GM19372 (cell line): Measurements from ENCODE around the gene POTEM.
"Not testable (repeated sequence)": the region's sequence is repeated elsewhere in the genome, so short reads cannot be mapped to it uniquely, and the experiment has no call there.

ENCODE experiments used
- ATAC-seq: cut with Tn5 transposase; IDR thresholded peaks from one replicate; pipeline ENCODE4 v1.9.1; 2021; ENCODE audit warnings: mild to moderate bottlenecking, low read depth, moderate library complexity; ENCODE audit not compliant: unreplicated experiment

The POTEM gene

DNA sequence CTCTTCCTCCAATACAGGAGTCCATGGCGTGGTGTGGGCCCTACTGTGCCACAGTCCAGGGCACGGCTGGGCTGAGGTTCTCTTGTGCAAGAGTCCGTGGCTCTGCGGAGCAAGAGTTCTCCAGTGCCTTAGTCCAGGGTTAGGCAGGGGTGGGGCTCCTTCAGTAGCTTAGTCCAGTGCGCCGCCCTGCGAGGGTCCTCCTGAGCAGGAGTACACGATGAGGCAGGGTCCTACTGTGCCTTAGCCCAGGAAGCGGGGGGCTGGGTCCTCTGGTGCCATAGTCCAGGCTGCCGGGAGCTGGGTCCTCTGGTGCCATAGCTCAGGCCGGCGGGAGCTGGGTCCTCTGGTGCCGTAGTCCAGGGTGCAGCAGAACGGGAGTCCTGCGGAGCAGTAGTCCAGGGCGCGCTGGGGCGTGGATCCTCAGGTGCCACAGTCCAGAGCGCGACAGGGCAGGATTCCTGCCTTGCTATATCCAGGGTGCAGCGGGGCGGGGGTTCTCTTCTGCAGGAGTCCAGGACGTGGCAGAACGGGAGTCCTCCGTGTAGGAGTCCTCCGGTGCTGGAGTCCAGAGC is 69.7 kb downstream of the POTEM start:
- not testable (repeated sequence) for ATAC-seq

DNA sequence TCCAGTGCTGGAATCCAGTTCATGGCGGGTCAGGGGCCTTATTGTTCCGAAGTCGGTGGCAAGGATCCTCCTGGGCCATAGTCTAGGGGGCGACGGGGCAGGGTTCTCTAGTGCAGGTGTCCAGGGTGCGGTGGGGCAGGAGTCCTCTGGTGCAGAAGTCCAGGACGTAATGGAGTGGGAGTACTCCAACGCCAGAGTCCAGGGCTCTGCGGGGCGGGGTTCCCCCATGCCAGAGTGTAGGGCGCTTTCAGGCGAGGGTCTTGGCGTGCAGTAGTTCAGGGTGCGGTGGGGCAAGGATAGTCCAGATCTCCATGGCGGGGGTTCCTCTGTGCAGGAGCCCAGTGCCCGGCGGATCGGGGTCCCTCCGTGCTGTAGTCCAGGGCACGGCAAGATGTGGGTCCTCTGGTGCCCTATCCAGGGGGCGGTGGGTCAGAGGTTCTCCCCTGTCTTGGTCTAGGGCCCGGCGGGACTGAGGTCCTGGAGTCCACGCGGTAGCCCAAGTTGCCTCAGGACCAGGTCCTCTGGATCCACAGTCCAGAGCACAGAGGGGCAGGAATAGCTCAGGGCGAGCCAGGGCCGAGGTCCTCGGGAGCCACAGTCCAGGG is 70.9 kb downstream of the POTEM start:
- ATAC-seq = not testable (repeated sequence)

DNA sequence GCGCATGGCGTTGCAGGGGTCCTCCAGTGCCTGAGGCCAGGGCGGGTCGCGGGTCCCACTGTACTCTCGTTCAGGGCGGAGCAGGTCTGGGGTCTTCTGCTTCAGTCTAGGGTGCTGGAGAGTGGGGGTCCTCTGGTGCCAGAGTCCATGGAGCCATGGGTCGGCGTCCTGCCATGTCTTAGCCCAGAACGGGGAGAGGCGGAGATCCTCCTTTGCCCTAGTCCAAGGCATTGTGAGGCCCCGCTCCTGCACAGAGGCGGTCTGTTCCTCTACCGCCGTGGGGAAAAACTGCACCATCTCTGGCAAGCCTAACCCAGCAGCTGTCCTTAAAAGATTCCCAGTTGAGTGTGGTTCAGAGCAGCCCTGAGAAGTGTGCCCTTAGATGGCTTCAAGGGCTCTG is 71.6 kb downstream of the POTEM start:
- not testable (repeated sequence) for ATAC-seq

DNA sequence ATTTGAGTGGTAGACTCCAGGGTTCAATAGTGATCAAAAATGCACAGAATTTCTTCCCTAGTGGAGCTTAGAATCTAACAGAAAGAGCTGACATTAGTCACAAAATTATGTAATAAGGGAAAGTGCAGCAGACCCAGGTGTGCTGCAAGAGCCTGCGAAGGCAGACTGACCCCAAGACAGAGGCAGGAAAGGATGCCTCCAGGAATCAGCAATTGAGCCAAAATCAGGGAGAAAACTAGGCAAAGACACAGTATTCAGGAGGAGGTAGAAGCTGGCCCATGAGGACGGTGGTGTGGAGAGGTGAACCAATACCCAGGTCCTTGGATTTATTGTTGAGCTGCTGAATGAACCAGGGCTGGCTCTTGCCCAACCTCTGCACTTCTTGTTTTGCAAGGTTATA is 76.2 kb downstream of the POTEM start:
- ATAC-seq = not testable (repeated sequence)
